Measurements from ENCODE around the gene LIMK2.

- no peak for TF ChIP-seq CTCF (IDR thresholded peaks at IDR 0.05)
- no peak for TF ChIP-seq POLR2AphosphoS5 (IDR thresholded peaks at IDR 0.05)
- no peak for TF ChIP-seq POLR2A (IDR thresholded peaks at IDR 0.05)
Measured at GRCh38 chr22:31263896-31264640, 52.0 kb downstream of the LIMK2 start.

All from prostate gland (tissue), 2 donors.